Measurements from ENCODE around the gene KRTAP10-11.
"Not testable (repeated sequence)": the region's sequence is repeated elsewhere in the genome, so short reads cannot be mapped to it uniquely, and the experiment has no call there.

KRTAP10-11 gene

DNA sequence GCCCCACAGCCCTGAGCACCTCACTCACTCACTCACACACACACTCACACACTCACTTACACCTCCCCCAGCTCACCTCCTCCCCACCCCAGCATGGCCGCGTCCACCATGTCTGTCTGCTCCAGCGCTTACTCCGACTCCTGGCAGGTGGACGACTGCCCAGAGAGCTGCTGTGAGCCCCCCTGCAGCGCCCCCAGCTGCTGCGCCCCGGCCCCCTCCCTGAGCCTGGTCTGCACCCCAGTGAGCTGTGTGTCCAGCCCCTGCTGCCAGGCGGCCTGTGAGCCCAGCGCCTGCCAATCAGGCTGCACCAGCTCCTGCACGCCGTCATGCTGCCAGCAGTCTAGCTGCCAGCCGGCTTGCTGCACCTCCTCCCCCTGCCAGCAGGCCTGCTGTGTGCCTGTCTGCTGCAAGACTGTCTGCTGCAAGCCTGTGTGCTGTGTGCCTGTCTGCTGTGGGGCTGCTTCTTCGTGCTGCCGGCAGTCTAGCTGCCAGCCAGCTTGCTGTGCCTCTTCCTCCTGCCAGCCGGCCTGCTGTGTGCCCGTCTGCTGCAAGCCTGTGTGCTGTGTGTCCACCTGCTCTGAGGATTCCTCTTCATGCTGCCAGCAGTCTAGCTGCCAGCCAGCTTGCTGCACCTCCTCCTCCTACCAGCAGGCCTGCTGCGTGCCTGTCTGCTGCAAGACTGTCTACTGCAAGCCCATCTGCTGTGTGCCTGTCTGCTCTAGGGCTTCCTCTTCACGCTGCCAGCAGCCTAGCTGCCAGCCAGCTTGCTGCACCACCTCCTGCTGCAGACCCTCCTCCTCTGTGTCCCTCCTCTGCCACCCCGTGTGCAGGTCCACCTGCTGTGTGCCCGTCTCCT is at the start of gene KRTAP10-11:
TSS of gene KRTAP10-11 (plus strand) at position 49 of the 856 bp plus-strand sequence. CDS start at position 94, 45 bp downstream.
- DNase-seq (ENCODE audit: low spot score) = not testable (repeated sequence)

GRCh38 chr21:44598061-44598460 is 48.2 kb upstream of the KRTAP10-11 start:
- no peak for DNase-seq (ENCODE audit: low spot score)

DNA sequence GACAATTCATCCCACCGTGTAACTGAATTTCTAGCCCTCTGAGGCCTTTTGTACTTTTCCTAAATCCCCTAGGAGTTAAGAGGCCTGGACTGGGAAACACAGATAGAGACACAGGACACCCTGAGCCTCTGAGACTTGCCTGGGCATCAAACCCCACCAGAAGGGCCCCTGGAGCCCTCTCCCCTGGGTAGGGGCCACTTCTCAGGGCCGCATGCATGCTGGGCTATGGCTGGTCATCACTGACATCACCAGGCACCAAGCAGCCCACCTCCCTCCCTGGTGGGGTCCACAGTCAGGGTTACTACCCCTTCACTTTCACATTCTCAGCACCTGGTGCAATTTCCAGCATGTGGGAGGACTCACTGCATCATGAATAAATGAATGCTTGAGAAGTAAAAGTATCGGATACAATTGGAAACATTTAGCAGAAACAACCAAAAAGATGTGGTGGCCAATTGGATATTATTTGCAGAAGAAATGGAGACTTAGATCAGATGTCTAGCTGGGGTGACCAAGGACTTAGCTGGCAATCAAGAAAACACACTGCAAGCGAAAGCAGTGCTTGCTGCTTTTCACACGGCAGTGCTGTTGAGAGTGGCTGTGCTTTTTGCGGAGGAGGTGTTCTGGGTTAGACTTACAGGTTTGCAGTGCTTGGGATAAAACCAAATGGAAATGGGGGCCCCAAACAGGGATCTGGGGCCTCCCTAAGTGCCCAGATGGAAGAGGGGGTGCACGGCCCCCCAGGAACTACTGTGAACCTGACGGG is 46.8 kb upstream of the KRTAP10-11 start:
- DNase-seq (ENCODE audit: low spot score) = no peak

DNA sequence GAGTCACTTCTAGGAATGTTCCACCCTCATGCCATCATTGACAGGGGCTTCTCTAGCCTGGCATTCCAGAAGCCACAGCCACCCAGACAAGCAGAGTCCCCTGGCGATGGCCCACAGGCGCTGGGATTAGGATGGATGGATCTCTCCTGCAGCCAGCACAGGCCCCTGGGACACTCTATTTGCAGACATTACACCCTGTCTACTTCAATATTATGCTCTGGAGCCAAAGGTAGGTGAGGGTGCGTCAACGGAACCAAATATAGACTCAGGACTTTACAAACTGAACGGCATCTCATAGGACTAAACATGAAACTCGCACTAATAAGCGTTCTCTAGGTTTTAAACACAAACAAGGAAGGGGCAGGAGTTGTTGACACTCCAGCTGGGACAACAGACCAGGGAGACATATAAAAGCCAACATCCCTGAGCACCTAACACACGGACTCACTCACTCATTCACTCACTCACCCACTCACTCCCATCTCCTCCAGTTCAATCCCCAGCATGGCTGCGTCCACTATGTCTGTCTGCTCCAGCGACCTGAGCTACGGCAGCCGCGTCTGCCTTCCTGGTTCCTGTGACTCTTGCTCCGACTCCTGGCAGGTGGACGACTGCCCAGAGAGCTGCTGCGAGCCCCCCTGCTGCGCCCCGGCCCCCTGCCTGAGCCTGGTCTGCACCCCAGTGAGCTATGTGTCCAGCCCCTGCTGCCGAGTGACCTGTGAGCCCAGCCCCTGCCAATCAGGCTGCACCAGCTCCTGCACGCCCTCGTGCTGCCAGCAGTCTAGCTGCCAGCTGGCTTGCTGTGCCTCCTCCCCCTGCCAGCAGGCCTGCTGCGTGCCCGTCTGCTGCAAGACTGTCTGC is 45.9 kb upstream of the KRTAP10-11 start, which contains the start of gene KRTAP10-7:
TSS of gene KRTAP10-7 (plus strand) at position 480 of the 861 bp plus-strand sequence. CDS start at position 505, 25 bp downstream.
- not testable (repeated sequence) for DNase-seq (ENCODE audit: low spot score)

GRCh38 chr21:44601091-44601490 is 45.1 kb upstream of the KRTAP10-11 start:
- DNase-seq (ENCODE audit: low spot score) = not testable (repeated sequence)

GRCh38 chr21:44601596-44602462 is 44.4 kb upstream of the KRTAP10-11 start:
- DNase-seq (ENCODE audit: low spot score) = no peak

GRCh38 chr21:44602463-44602850 is 43.8 kb upstream of the KRTAP10-11 start:
- no peak for DNase-seq (ENCODE audit: low spot score)

DNA sequence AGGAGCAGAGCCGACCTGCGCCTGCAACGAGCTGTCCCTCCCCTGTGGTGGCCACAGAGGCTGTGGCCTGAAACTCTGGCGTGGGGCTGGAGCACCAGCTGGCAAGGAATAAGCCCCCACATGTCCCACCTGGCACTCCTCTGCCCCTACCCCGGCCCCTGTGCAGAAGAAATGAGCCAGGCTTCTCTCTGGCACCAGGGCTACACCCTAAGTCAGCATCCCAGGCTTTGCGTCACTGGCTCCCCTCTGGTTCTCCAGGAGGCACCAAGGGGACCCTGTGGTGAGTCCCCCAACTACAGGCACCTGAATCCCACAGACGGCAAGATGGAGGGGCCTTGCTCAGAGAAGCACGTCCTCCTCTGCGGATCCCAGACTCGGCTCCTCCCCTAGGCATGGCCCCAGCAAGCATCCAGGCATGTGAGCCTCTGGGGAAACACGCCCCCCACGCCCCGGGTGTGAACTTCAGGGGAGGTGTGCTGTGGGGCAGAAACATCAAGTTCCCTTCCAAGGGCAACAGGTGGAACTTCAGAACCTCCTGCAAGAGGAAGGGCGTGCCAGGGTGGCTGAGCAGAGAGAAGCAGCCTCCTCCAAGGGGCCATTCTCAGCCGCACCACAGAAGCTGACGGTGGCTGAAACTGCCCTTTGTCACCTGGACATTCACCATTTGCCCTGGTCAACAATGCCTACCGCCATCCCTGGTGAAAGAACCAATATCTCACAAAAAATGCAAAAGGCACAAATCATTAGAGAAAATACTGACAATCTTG is 42.9 kb upstream of the KRTAP10-11 start:
- no peak for DNase-seq (ENCODE audit: low spot score)

DNA sequence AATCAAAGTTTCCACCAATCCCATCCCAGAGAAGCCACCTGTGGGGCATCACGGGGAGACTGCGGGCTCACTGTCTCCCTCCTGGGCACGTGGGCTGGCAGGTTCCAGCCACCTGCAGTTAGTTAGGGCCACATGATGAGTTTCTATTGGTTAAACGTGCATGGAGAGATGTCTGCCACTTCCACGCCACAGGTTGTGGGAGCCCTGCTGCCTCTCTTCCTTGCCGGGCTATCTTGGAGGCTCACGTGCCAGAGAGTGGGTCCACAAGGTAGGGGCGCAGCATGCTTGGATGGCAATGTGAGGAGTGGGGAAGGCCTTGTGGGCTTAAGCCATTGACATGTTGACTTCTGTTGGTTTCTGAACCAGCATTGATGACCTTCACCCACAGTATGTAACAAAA is 42.3 kb upstream of the KRTAP10-11 start:
- no peak for DNase-seq (ENCODE audit: low spot score)

- no peak for DNase-seq (ENCODE audit: low spot score)
Measured at GRCh38 chr21:44606495-44606894, 39.7 kb upstream of the KRTAP10-11 start.

DNA sequence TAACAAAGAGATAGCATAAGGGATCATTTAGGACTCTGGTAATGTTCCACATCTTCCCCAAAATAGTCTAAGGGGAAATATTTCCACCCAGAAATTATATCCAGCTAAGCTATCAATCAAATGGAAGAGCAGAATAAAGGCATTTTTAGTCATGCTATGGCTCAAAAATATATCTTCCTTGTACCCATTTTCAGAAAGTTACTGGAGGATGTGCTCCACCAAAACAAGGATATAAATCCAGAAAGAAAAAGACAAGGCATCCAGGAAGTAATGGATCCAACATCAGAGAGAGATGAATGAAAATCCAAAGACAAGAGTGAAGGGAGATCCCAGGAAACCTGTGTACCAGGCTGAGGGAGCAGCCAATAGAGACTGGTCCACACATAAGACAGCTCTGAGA is 37.0 kb upstream of the KRTAP10-11 start:
- no peak for DNase-seq (ENCODE audit: low spot score)

DNA sequence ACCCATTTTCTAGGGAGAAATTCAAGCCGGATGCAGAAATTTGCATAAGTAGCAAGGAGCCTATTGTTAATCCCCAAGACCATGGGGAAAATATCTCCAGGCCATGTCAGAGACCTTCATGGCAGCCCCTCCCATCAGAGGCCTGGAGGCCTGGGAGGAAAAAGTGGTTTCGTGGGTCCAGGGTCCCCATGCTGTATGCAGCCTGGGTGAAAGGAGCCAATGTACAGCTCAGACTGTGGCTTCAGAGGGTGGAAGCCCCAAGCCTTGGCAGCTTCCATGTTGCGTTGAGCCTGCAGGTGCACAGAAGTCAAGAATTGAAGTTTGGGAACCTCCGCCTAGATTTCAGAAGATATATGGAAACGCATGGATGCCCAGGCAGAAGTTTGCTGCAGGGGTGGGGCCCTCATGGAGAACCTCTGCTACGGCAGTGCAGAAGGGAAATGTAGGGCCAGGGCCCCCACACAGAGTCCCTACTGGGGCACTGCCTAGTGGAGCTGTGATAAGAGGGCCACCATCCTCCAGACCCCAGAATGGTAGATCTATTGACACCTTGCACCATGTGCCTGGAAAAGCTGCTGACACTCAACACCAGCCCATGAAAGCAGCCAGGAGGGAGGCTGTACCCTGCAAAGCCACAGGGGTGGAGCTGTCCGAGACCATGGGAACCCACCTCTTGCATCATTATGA is 35.9 kb upstream of the KRTAP10-11 start:
- DNase-seq (ENCODE audit: low spot score) = not testable (repeated sequence)

- no peak for DNase-seq (ENCODE audit: low spot score)
Measured at GRCh38 chr21:44611551-44611950, 34.7 kb upstream of the KRTAP10-11 start.

DNA sequence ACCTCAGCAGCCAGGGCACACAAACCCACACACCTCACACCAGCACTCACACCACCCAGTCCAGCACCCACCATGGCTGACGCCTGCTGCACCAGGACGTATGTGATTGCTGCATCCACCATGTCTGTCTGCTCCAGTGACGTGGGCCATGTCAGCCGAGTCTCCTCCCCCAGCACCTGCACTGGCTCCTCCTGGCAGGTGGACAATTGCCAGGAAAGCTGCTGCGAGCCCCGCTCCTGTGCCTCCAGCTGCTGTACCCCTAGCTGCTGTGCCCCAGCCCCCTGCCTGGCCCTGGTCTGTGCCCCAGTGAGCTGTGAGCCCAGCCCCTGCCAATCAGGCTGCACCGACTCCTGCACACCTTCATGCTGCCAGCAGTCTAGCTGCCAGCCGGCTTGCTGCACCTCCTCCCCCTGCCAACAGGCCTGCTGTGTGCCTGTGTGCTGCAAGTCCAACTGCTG is 34.2 kb upstream of the KRTAP10-11 start, which contains the start of gene KRTAP10-8:
TSS of gene KRTAP10-8 (plus strand) at position 51 of the 458 bp plus-strand sequence. CDS start at position 73, 22 bp downstream.
- DNase-seq (ENCODE audit: low spot score) = no peak

DNA sequence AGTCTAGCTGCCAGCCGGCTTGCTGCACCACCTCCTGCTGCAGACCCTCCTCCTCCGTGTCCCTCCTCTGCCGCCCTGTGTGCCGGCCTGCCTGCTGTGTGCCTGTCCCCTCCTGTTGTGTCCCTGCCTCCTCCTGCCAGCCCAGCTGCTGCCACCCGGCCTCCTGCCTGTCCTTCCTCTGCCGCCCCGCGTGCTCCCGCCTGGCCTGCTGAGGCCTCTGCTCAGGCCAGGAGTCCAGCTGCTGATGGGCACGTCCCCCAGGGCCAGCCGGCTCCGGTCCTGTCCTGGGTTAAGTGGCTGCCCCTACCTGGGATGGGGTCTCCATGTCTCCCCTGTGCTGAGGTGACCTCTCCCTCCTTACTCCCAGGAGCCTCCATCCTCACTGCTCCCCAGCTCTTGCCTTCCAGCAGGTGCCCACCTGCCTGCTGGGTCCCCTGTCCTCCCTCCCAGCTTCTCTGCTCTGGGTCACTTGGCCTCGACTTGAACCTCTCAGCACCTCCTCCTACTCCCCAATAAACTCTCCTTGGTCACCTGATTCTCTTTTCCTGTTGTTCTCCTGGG is 33.5 kb upstream of the KRTAP10-11 start:
- DNase-seq (ENCODE audit: low spot score) = no peak

DNA sequence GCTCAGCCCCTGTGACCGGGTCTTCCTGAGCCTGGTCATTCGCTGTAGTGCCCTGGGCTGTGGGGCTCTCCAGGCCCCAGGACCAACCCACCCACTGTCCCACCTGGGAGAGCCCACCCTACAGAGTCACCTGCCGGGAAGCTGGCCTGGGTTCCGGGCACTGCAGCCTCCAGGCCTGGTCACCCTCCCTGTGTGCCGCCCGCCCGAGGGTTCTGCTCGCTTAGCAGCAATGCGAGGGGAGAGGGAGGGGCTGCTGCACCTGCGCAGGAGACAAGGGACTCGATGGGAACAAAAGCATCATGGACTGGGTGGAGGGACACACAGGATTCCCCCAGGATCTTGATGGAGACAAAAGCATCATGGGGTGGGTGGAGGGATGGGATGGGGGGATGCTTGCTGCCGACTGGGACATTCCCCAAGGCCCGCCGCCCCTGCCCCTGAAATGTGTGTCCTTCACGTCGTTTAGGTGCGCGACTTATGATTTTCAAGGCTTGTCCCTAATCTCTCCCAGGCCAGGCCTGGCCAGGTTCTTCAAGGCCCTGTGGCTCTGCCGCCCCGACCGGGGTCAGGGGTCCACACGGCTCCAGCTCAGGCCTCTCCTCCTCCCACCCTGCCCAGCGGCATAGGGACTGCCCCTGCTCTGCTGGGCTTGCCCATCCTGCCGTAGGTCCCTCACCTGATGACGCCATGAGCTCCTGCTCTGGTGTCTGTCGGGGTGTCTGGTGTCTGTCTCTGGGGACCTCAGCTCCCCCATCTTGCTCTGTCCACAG is 32.6 kb upstream of the KRTAP10-11 start:
- no peak for DNase-seq (ENCODE audit: low spot score)

DNA sequence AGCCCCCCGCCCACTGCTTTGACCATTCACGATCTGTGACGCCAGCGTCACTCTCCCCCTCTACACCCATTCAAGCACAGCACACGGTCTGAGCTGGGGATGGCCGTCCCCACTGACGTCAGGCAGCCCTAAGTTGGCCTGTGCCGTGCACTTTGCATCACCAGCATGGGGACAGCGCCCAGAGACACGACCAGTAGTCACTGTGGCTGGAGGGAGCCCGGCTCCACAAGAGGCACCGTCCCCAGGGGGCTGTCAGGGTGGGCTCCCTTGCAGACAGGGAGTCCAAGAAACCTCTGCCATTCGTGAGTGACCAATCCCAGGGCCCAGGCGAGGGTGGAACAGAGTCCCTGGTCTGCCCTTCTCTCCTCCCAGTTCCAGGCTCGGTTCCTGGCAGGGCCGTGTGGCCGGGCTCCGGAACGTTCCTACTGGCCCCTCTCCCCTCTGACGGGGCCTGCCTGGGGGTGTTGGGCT is 32.0 kb upstream of the KRTAP10-11 start:
- no peak for DNase-seq (ENCODE audit: low spot score)

DNA sequence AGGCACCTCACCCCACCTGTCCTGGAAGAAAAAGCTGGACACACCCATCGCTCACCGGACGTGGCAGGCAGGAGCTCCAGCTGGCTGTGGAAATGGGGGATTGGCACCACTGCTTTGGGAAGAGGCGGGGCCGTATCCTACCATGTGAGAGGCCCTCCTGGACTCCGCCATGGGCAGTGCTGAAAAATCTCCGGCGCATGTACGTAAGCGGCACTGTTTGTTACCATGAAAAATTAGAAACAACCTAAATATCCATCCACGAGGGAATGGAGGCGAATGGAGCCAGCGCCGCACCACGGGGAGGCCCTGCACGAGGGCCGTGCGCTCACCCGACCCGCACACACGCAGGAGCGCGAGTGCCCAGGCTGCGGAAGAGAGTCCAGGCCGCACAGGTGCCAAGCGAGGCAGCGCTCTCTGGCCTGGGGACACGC is 31.2 kb upstream of the KRTAP10-11 start:
- DNase-seq (ENCODE audit: low spot score) = no peak

Data from activated CD4-positive, alpha-beta T cell treated with anti-CD3 and anti-CD28 coated beads, Interleukin-2, Interleukin-4, amounts not matched to agents 100 ng/mL and 50 ng/mL, durations not matched to agents 16 hours and 8 hours (primary cell).